RWPE1 (cell line): ENCODE measurements around the gene RERE.
"Not testable (repeated sequence)": the region's sequence is repeated elsewhere in the genome, so short reads cannot be mapped to it uniquely, and the experiment has no call there.

Source experiments
- CTCF ChIA-PET: fragments of 350-600 bp; sonication (Branson Sonifier 250); formaldehyde crosslinking; extraction: SDS; loops from one replicate; lab custom pipeline; 2021; lab: Yijun Ruan, JAX
- POLR2A ChIA-PET: fragments of 400-600 bp; formaldehyde crosslinking; extraction: SDS; loops from one replicate; lab custom pipeline; 2020; ENCODE audit warnings: antibody characterized with exemption; ENCODE audit not compliant: low non-redundant PET; lab: Yijun Ruan, JAX
- DNase-seq: peaks from one replicate; pipeline ENCODE4 v3.0.0; 2012; ENCODE audit warnings: low spot score
- H3K27ac ChIP-seq: fragments of 450-650 bp; 2 replicates; pipeline ENCODE4 v1.5.1; 2017
- CTCF ChIP-seq: fragments of 450-650 bp; conservative IDR thresholded peaks from 2 replicates; pipeline ENCODE4 v1.5.1; 2017; ENCODE audit warnings: low read depth, mild to moderate bottlenecking

RERE gene

DNA sequence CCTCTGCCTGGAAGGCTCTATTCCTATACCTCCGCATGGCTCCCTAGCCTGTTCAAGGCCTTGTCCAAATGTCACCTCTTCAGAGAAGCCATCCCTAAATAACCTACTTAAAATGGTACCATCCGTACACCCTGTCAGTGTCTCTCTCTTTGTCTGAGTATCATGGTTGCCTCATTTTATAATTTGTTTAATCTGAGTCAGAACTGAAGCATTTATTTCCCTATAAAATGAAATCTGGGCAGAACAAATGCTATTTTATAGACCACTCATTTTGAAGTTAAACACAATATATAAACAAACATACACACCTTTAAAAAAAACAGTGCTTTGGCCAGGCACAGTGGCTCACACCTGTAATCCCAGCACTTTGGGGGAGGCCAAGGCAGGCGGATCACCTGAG lies 30.2 kb downstream of the RERE start:
- ChIA-PET POLR2A (no interaction called here), CTCF (no interaction called here)
- TF ChIP-seq CTCF: no peak
- no peak overlapping the region for H3K27ac ChIP-seq
- no peak for DNase-seq

DNA sequence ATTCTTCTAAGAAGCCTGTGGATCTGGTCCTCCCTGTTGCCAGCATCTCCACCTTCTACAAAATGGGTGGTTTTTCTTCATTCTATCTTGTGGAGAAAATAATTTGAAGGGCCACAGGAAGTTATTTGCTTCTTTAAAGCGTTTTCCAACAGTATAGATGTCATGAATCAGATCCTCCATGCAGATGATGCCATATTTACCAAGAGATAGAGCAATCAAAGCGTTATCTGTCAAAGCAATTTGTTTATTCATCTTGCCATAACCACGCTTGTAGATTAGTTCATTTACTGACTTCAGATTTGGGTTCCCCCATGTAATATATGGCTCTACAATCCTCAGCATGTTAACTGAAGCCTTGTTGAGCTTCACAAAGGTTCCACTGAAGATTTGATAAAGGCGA lies 31.2 kb downstream of the RERE start:
- CTCF ChIA-PET: interaction anchor here (0.6 kb wide), 1 partner anchor 132 kb away, joined by 3 read pairs; no protein-coding TSS in a partner anchor
- POLR2A ChIA-PET: interaction anchor here (0.6 kb wide), 1 partner anchor 734 kb away, joined by 3 read pairs; no protein-coding TSS in a partner anchor
- DNase-seq, H3K27ac ChIP-seq: not testable (repeated sequence)

DNA sequence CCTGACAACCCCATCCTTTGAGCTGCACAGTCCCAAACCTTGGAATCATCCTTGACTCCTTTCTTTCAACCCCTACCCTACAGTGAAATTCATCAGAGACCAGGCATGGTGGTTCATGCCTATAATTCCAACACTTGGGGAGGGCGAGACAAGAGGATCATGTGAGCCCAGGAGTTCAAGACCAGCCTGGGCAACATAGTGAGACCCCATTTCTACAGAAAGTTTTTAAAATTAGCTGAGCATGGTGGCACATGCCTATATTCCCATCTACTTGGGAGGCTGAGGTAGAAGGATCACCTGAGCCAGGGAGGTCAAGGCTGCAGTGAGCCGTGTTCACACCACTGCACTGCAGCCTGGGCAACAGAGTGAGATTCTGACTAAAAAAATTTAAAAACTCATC lies 34.5 kb downstream of the RERE start:
- no peak overlapping the region for H3K27ac ChIP-seq
- TF ChIP-seq CTCF: no peak
- ChIA-PET POLR2A (no interaction called here), CTCF (no interaction called here)
- no peak for DNase-seq

DNA sequence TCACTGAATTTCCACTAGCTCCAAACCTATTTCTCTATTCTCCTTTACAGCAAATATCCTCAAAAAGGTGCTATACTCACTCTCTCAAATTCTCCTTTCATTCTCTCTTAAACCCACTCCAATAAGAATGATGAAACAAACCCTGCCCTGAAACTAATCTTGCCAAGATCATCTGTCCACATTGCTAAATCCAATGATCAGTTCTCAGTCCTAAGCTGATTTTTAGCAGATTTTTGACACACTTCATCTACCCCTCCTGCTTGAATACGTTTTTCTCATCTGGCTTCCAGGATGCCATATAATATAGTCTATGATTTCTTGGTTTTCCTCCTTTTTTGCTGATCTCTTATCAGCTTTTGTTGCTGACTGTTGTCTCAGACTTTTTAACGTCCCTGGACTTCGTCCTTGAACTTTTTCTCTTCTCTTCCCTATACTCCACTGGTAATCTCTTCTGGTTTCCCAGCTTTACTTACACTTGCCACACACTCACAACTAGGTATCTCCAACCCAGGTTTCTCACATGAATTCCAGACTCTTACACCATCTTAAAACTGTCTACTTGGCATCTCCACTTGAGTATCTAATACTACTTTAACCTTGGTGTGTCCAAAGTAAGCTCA lies 35.3 kb downstream of the RERE start:
- CTCF ChIA-PET: no interaction called here
- no peak for TF ChIP-seq CTCF
- no peak overlapping the region for H3K27ac ChIP-seq
- DNase-seq: no peak
- POLR2A ChIA-PET: no interaction called here

DNA sequence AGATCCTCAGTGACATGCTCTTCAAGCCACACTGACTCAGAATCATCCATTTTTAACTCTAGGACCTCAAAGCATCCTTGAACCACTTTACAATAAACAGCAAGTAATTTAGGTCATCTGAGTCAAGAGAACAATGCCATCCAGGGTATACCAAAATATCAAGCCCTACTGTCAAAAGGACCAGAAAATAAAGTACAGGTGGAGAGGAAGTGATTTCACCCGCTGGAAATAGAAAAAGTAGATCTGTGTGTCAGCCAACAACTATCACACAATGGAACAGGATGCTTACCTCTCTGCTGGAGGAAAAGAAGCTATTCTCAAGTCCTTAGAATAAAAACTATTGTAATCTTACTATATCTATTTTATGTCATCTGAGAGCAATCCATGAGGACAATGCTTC lies 37.0 kb downstream of the RERE start:
- CTCF ChIA-PET: no interaction called here
- POLR2A ChIA-PET: no interaction called here
- no peak overlapping the region for H3K27ac ChIP-seq
- no peak for DNase-seq
- TF ChIP-seq CTCF: no peak

DNA sequence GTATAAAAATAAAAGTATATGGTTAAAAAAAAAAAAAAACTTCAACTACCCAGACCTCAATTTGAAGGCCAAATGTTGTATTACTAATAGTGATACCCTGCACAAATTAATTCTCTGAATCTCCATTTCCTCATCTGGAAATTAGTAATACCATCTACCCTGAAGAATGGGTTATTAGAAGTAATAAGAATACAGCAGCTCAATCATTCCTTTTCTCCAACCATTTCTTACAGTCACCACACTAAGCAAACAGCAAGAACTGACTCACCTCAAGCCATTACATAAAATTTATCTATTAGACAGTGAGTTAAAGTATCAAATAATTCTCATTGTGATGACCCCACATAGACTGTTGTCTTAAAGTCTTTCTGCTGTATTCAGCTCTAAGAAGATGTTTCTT lies 39.6 kb downstream of the RERE start:
- POLR2A ChIA-PET: no interaction called here
- no peak for DNase-seq
- CTCF ChIA-PET: no interaction called here
- TF ChIP-seq CTCF: no peak
- no peak overlapping the region for H3K27ac ChIP-seq

DNA sequence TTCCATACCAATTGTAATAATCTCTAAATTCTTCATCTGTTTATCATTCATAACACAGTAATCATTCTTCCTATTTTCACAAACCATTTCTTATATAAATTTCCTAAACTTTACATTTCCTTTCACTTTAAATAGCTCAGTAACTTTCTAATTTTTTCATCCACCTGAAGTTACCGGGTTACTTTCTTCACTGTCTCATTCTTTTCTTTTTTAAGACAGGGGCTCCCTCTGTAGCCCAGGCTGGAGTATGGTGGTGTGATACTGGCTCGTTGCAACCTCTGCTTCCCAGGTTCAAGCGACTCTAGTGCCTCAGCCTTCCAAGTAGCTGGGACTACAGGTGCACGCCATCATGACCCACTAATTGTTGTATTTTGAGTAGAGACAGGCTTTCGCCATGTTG lies 41.3 kb downstream of the RERE start:
- DNase-seq: no peak
- POLR2A ChIA-PET: no interaction called here
- TF ChIP-seq CTCF: no peak
- H3K27ac ChIP-seq: no peak overlapping the region
- CTCF ChIA-PET: no interaction called here
